HEK293 (cell line): ENCODE results near the gene CHMP1A.
A peak's percentile ranks its signal among the peaks of the same experiment; 100 is the strongest.

ENCODE experiments used
- CTCF ChIA-PET: fragments of 350-600 bp; formaldehyde crosslinking; extraction: SDS; loops from one replicate; lab custom pipeline; 2021; ENCODE audit warnings: antibody characterized with exemption; lab: Yijun Ruan, JAX
- POLR2A ChIA-PET: fragments of 300-600 bp; formaldehyde crosslinking; extraction: SDS; loops from one replicate; lab custom pipeline; 2020; ENCODE audit warnings: antibody characterized with exemption, inconsistent platforms; lab: Yijun Ruan, JAX
- H3K27ac ChIP-seq: fragments of 200-500 bp; sonication (Bioruptor generic); 2 replicates; pipeline ENCODE4 v1.5.1; 2014; ENCODE audit warnings: low read depth, low read length, control low read depth, inconsistent platforms; ENCODE audit errors: extremely low read depth
- H3K36me3 ChIP-seq, 2 experiments: fragments of 200-500 bp in 1 of 2; sonication (Bioruptor generic) in 1 of 2; 1 replicate in 1 of 2; 2 replicates in 1 of 2; pipeline ENCODE4 v1.5.1; 2014 to 2017; ENCODE audit warnings: inconsistent platforms in 2 of 2, low read length in 2 of 2; ENCODE audit not compliant: control insufficient read depth in 2 of 2, insufficient read depth in 1 of 2
- H3K4me1 ChIP-seq: fragments of 200-500 bp; sonication (Bioruptor generic); 2 replicates; pipeline ENCODE4 v1.5.1; 2014; ENCODE audit warnings: mild to moderate bottlenecking, low read length, inconsistent platforms; ENCODE audit not compliant: control insufficient read depth, insufficient read depth
- H3K4me3 ChIP-seq: 2 replicates; pipeline ENCODE4 v1.5.1; 2011; ENCODE audit warnings: low read depth, mild to moderate bottlenecking, control low read depth, low read length, moderate library complexity
- H3K9me3 ChIP-seq: fragments of 200-500 bp; sonication (Bioruptor generic); 2 replicates; pipeline ENCODE4 v1.5.1; 2014; ENCODE audit warnings: low read depth, low read length, inconsistent platforms; ENCODE audit not compliant: control insufficient read depth, insufficient read depth
- KLF1 ChIP-seq: fragments of 450-650 bp; formaldehyde crosslinking; IDR thresholded peaks from 2 replicates; pipeline ENCODE4 v1.5.1; 2016; ENCODE audit warnings: missing biosample characterization, missing genetic modification characterization
- PATZ1 ChIP-seq: fragments of 450-650 bp; formaldehyde crosslinking; IDR thresholded peaks from 2 replicates; pipeline ENCODE4 v1.5.1; 2016; ENCODE audit warnings: missing biosample characterization, missing genetic modification characterization
- SP2 ChIP-seq: fragments of 450-650 bp; formaldehyde crosslinking; IDR thresholded peaks from 2 replicates; pipeline ENCODE4 v1.5.1; 2016; ENCODE audit warnings: missing biosample characterization, missing genetic modification characterization
- ZBTB10 ChIP-seq: fragments of 450-650 bp; formaldehyde crosslinking; IDR thresholded peaks from 2 replicates; pipeline ENCODE4 v1.5.1; 2016; ENCODE audit warnings: missing biosample characterization, missing genetic modification characterization
- ZFP37 ChIP-seq: fragments of 450-650 bp; formaldehyde crosslinking; IDR thresholded peaks from 2 replicates; pipeline ENCODE4 v1.5.1; 2016; ENCODE audit warnings: missing biosample characterization, missing genetic modification characterization
- ZNF24 ChIP-seq: fragments of 450-650 bp; formaldehyde crosslinking; IDR thresholded peaks from 2 replicates; pipeline ENCODE4 v1.5.1; 2016; ENCODE audit warnings: missing biosample characterization, missing genetic modification characterization
- ZNF335 ChIP-seq: fragments of 450-650 bp; formaldehyde crosslinking; conservative IDR thresholded peaks from 2 replicates; pipeline ENCODE4 v1.5.1; 2016; ENCODE audit warnings: missing biosample characterization, missing genetic modification characterization
- ZNF518A ChIP-seq: fragments of 450-650 bp; formaldehyde crosslinking; conservative IDR thresholded peaks from 2 replicates; pipeline ENCODE4 v1.5.1; 2016; ENCODE audit warnings: low read depth, missing biosample characterization, missing genetic modification characterization
- ZNF600 ChIP-seq: fragments of 450-650 bp; formaldehyde crosslinking; IDR thresholded peaks from 2 replicates; pipeline ENCODE4 v1.5.1; 2016; ENCODE audit warnings: missing biosample characterization, missing genetic modification characterization
- ZNF768 ChIP-seq: fragments of 450-650 bp; formaldehyde crosslinking; IDR thresholded peaks from 2 replicates; pipeline ENCODE4 v1.5.1; 2018; ENCODE audit warnings: missing biosample characterization, mild to moderate bottlenecking, missing genetic modification characterization
- ZSCAN16 ChIP-seq: fragments of 450-650 bp; formaldehyde crosslinking; IDR thresholded peaks from 2 replicates; pipeline ENCODE4 v1.5.1; 2016; ENCODE audit warnings: missing biosample characterization, missing genetic modification characterization
- TF ChIP-seq, protein P1 (sequence below): fragments of 450-650 bp; formaldehyde crosslinking; conservative IDR thresholded peaks from 2 replicates; pipeline ENCODE4 v1.5.1; 2016; ENCODE audit warnings: low read depth, missing biosample characterization, missing genetic modification characterization
- TF ChIP-seq, protein P2 (sequence below): fragments of 450-650 bp; formaldehyde crosslinking; IDR thresholded peaks from 2 replicates; pipeline ENCODE4 v1.5.1; 2016; ENCODE audit warnings: missing biosample characterization, missing genetic modification characterization, borderline replicate concordance
- TF ChIP-seq, protein P3 (sequence below): fragments of 450-650 bp; IDR thresholded peaks from 2 replicates; pipeline ENCODE4 v1.5.1; 2018; ENCODE audit warnings: missing biosample characterization, mild to moderate bottlenecking, missing genetic modification characterization

CHMP1A gene

DNA sequence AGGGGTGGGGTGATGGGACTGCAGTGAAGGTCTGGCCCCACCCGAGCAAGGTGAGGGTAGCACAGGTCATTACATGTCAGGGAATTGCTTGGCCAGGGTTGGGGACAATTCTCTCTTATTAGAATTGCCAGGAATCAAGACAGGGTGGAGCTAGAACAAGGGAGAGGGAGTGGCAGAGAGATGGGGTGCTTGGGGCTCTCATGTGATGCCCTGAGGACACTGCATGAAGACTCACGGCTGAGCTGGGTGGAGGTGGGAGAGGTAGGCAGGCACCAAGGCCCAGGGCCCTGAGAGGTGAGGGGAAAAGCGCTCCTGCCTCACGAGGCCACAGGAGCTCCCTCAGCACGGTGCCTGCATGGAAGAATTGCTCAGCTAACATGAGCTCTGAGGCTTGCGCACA is 40.5 kb downstream of the CHMP1A start:
- TF ChIP-seq ZSCAN16 (tag by site-specific recombination) (no peak), KLF1 (peak; percentile 31; the same call in 1 of the 2 replicates), ZBTB10 (0 out of 2 replicates have a peak, but pooled peaks have one; percentile 13), ZNF335 (tag by site-specific recombination) (0 out of 2 replicates have a peak, but pooled peaks have one; percentile 6)
- ChIA-PET POLR2A (interaction anchor here (0.5 to 1.4 kb wide), 4 partner anchors 17 to 930 kb away, joined by 3 to 4 read pairs (median 3); no protein-coding TSS in a partner anchor), CTCF (interaction anchor here (0.9 to 1.4 kb wide), 3 partner anchors 23 to 51 kb away, joined by 3 to 4 read pairs (median 4); no protein-coding TSS in a partner anchor)
- Histone ChIP-seq H3K4me3 (no peak overlapping the region), H3K9me3 (no peaks in the 10 kb centered on the region), H3K27ac (no peak overlapping the region), H3K36me3 (no peaks in the 10 kb centered on the region), H3K4me1 (no peaks in the 10 kb centered on the region)

GRCh38 chr16:89616623-89617022 is 40.9 kb downstream of the CHMP1A start:
- Histone ChIP-seq H3K9me3 (no peaks in the 10 kb centered on the region), H3K27ac (no peak overlapping the region), H3K36me3 (no peaks in the 10 kb centered on the region), H3K4me1 (no peaks in the 10 kb centered on the region), H3K4me3 (no peak overlapping the region)
- ChIA-PET CTCF (interaction anchor here (0.9 to 1.4 kb wide), 3 partner anchors 23 to 51 kb away, joined by 3 to 4 read pairs (median 4); no protein-coding TSS in a partner anchor), POLR2A (interaction anchor here (0.6 to 1.4 kb wide), 2 partner anchors 17 to 524 kb away, joined by 3 to 4 read pairs; no protein-coding TSS in a partner anchor)
- TF ChIP-seq, protein P1, sequence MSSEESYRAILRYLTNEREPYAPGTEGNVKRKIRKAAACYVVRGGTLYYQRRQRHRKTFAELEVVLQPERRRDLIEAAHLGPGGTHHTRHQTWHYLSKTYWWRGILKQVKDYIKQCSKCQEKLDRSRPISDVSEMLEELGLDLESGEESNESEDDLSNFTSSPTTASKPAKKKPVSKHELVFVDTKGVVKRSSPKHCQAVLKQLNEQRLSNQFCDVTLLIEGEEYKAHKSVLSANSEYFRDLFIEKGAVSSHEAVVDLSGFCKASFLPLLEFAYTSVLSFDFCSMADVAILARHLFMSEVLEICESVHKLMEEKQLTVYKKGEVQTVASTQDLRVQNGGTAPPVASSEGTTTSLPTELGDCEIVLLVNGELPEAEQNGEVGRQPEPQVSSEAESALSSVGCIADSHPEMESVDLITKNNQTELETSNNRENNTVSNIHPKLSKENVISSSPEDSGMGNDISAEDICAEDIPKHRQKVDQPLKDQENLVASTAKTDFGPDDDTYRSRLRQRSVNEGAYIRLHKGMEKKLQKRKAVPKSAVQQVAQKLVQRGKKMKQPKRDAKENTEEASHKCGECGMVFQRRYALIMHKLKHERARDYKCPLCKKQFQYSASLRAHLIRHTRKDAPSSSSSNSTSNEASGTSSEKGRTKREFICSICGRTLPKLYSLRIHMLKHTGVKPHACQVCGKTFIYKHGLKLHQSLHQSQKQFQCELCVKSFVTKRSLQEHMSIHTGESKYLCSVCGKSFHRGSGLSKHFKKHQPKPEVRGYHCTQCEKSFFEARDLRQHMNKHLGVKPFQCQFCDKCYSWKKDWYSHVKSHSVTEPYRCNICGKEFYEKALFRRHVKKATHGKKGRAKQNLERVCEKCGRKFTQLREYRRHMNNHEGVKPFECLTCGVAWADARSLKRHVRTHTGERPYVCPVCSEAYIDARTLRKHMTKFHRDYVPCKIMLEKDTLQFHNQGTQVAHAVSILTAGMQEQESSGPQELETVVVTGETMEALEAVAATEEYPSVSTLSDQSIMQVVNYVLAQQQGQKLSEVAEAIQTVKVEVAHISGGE, result no peak
- TF ChIP-seq ZNF768 (tag by site-specific recombination) (no peak), ZFP37 (no peak), PATZ1 (tag by site-specific recombination) (no peak), ZNF335 (tag by site-specific recombination) (peak; percentile 56), ZNF24 (tag by site-specific recombination) (no peak), ZNF600 (tag by site-specific recombination) (0 out of 2 replicates have a peak, but pooled peaks have one; percentile 27), ZNF518A (tag by site-specific recombination) (peak; percentile 73), SP2 (tag by site-specific recombination) (no peak)
- TF ChIP-seq, protein P2, sequence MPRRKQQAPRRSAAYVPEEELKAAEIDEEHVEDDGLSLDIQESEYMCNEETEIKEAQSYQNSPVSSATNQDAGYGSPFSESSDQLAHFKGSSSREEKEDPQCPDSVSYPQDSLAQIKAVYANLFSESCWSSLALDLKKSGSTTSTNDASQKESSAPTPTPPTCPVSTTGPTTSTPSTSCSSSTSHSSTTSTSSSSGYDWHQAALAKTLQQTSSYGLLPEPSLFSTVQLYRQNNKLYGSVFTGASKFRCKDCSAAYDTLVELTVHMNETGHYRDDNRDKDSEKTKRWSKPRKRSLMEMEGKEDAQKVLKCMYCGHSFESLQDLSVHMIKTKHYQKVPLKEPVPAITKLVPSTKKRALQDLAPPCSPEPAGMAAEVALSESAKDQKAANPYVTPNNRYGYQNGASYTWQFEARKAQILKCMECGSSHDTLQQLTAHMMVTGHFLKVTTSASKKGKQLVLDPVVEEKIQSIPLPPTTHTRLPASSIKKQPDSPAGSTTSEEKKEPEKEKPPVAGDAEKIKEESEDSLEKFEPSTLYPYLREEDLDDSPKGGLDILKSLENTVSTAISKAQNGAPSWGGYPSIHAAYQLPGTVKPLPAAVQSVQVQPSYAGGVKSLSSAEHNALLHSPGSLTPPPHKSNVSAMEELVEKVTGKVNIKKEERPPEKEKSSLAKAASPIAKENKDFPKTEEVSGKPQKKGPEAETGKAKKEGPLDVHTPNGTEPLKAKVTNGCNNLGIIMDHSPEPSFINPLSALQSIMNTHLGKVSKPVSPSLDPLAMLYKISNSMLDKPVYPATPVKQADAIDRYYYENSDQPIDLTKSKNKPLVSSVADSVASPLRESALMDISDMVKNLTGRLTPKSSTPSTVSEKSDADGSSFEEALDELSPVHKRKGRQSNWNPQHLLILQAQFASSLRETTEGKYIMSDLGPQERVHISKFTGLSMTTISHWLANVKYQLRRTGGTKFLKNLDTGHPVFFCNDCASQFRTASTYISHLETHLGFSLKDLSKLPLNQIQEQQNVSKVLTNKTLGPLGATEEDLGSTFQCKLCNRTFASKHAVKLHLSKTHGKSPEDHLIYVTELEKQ (tag by site-specific recombination), result no peak
- TF ChIP-seq, protein P3, sequence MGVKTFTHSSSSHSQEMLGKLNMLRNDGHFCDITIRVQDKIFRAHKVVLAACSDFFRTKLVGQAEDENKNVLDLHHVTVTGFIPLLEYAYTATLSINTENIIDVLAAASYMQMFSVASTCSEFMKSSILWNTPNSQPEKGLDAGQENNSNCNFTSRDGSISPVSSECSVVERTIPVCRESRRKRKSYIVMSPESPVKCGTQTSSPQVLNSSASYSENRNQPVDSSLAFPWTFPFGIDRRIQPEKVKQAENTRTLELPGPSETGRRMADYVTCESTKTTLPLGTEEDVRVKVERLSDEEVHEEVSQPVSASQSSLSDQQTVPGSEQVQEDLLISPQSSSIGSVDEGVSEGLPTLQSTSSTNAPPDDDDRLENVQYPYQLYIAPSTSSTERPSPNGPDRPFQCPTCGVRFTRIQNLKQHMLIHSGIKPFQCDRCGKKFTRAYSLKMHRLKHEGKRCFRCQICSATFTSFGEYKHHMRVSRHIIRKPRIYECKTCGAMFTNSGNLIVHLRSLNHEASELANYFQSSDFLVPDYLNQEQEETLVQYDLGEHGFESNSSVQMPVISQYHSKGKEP, result no peak
